CD4-positive, alpha-beta T cell (primary cell): ENCODE measurements around the gene XPR1. TPM values are rescaled to one million over a fixed set of nuclear protein-coding genes. Genes with fewer than 3 reads are reported as not detected.

Experiments used
- ATAC-seq: fragments of 200-7000 bp; cut with Tn5 transposase; one replicate; pipeline ENCODE4 v1.10.0; 2022; ENCODE audit warnings: mild to moderate bottlenecking; ENCODE audit not compliant: poor library complexity
- CTCF ChIA-PET: fragments of 350-600 bp; sonication (Branson Sonifier 250); formaldehyde crosslinking; loops from one replicate; lab custom pipeline; 2021; ENCODE audit warnings: antibody characterized with exemption, inconsistent platforms; lab: Charles Lee
- POLR2A ChIA-PET: fragments of 350-600 bp; sonication (Branson Sonifier 250); formaldehyde crosslinking; loops from one replicate; lab custom pipeline; 2021; ENCODE audit warnings: antibody characterized with exemption, inconsistent platforms; lab: Charles Lee
- DNase-seq, 14 experiments: peaks; one replicate each; pipeline ENCODE4 v3.0.0-alpha.2; 2013 to 2020; ENCODE audit warnings: mixed read lengths in 2 of 14
- H3K27ac ChIP-seq, 2 donors: one replicate each; pipeline versions ENCODE4 v1.5.1 to v1.7.0; 2013; ENCODE audit warnings: low read length in 2 of 2, low read depth in 1 of 2, mild to moderate bottlenecking in 1 of 2
- H3K27me3 ChIP-seq, 2 experiments: 1 replicate in 1 of 2; 2 replicates in 1 of 2; pipeline versions ENCODE4 v1.6.1 to v1.7.0; 2013; ENCODE audit warnings: low read length in 2 of 2, control low read depth in 1 of 2, mild to moderate bottlenecking in 1 of 2, moderate library complexity in 1 of 2; ENCODE audit not compliant: insufficient read depth in 2 of 2, control insufficient read depth in 1 of 2
- H3K36me3 ChIP-seq: one replicate; pipeline ENCODE4 v1.6.1; 2013; ENCODE audit warnings: low read length, control low read depth; ENCODE audit not compliant: insufficient read depth
- H3K4me1 ChIP-seq: one replicate; pipeline ENCODE4 v1.6.1; 2013; ENCODE audit warnings: low read length, control low read depth; ENCODE audit not compliant: insufficient read depth
- H3K4me3 ChIP-seq: one replicate; pipeline ENCODE4 v1.5.1; 2013; ENCODE audit warnings: mild to moderate bottlenecking, low read length, moderate library complexity
- H3K9me3 ChIP-seq, 2 experiments: 1 replicate in 1 of 2; 2 replicates in 1 of 2; pipeline versions ENCODE4 v1.6.1 to v1.7.0; 2013; ENCODE audit warnings: low read length in 2 of 2, mild to moderate bottlenecking in 2 of 2, control low read depth in 1 of 2, moderate library complexity in 1 of 2; ENCODE audit not compliant: control insufficient read depth in 1 of 2, insufficient read depth in 1 of 2
- H3K27ac Mint-ChIP-seq: one replicate; pipeline ENCODE4 v1.8.0; 2020; ENCODE audit warnings: mixed read lengths
- H3K27me3 Mint-ChIP-seq: one replicate; pipeline ENCODE4 v1.8.0; 2021; ENCODE audit warnings: mixed read lengths
- H3K36me3 Mint-ChIP-seq: one replicate; pipeline ENCODE4 v1.8.0; 2021; ENCODE audit warnings: low read depth, mixed read lengths
- H3K4me1 Mint-ChIP-seq: one replicate; pipeline ENCODE4 v1.8.0; 2021; ENCODE audit warnings: low read depth, mixed read lengths
- H3K4me3 Mint-ChIP-seq: one replicate; pipeline ENCODE4 v1.8.0; 2020; ENCODE audit warnings: mild to moderate bottlenecking, mixed read lengths
- H3K9me3 Mint-ChIP-seq: one replicate; pipeline ENCODE4 v1.8.0; 2020; ENCODE audit warnings: mixed read lengths
- CTCF ChIP-seq: fragments of 200-600 bp; IDR thresholded peaks from one replicate; pipeline ENCODE4 v1.8.0; 2022; ENCODE audit warnings: antibody characterized with exemption, mild to moderate bottlenecking
- intact Hi-C, 2 experiments: fragments of 100-400 bp; cut with DNase I in 1 of 2; cut with micrococcal nuclease in 1 of 2; formaldehyde crosslinking; loops; one replicate each; pipeline versions ENCODE4 v1.15.1 to v1.9.0; 2023 to 2025; cut with DNase I, micrococcal nuclease
- total RNA-seq, 174 experiments: library from RNA in 2 of 174; stranded (reverse) in 2 of 174; gene quantifications; one replicate each; pipeline ENCODE4 v1.2.3 and lab custom pipeline; 2021 to 2026

The XPR1 gene
- total RNA-seq, 2 experiments from 2014 or later, result 13.7 TPM

GRCh38 chr1:180892272-180892671 is 260.4 kb downstream of the XPR1 start:
- Mint-ChIP-seq H3K36me3 (no peaks in the 10 kb centered on the region), H3K27me3 (no peaks in the 10 kb centered on the region), H3K4me1 (peaks cover 14% of the 10 kb centered on the region), H3K4me3 (no peak overlapping the region), H3K9me3 (peaks cover 5% of the 10 kb centered on the region), H3K27ac (no peak overlapping the region)
- intact Hi-C loops, result no loop called here
- Histone ChIP-seq H3K4me3 (no peak overlapping the region), H3K27me3 (no peaks in the 10 kb centered on the region), H3K36me3 (no peaks in the 10 kb centered on the region), H3K9me3 (peaks cover 0 to 1% of the 10 kb centered on the region in 2 experiments), H3K27ac (no peak overlapping the region), H3K4me1 (peaks cover 5% of the 10 kb centered on the region)
- no peak for TF ChIP-seq CTCF
- ATAC-seq (no peak), DNase-seq (no peak)
- POLR2A ChIA-PET, result no interaction called here
- CTCF ChIA-PET, result no interaction called here

- Histone ChIP-seq H3K9me3 (peaks cover 0 to 5% of the 10 kb centered on the region in 2 experiments), H3K4me1 (peaks cover 5% of the 10 kb centered on the region), H3K27me3 (no peaks in the 10 kb centered on the region), H3K36me3 (no peaks in the 10 kb centered on the region), H3K27ac (no peak overlapping the region), H3K4me3 (no peak overlapping the region)
- no peaks in the 10 kb centered on the region for H3K27me3 Mint-ChIP-seq
- peaks cover 14% of the 10 kb centered on the region for H3K4me1 Mint-ChIP-seq
- DNase-seq, result no peak
- H3K36me3 Mint-ChIP-seq, result no peaks in the 10 kb centered on the region
- peaks cover 5% of the 10 kb centered on the region for H3K9me3 Mint-ChIP-seq
- no peak overlapping the region for H3K27ac Mint-ChIP-seq
- no peak overlapping the region for H3K4me3 Mint-ChIP-seq
- ATAC-seq, result no peak
- intact Hi-C loops, result no loop called here
- CTCF ChIA-PET, result no interaction called here
- POLR2A ChIA-PET, result no interaction called here
- TF ChIP-seq CTCF, result no peak
Measured at GRCh38 chr1:180892675-180893074, 260.9 kb downstream of the XPR1 start.

GRCh38 chr1:180893614-180894013 is 261.8 kb downstream of the XPR1 start:
- no peak for ATAC-seq
- TF ChIP-seq CTCF, result no peak
- DNase-seq, result no peak
- Mint-ChIP-seq H3K27ac (peak overlapping the region; percentile 34), H3K4me3 (no peak overlapping the region), H3K4me1 (peaks cover 14% of the 10 kb centered on the region), H3K36me3 (no peaks in the 10 kb centered on the region), H3K9me3 (peaks cover 5% of the 10 kb centered on the region), H3K27me3 (no peaks in the 10 kb centered on the region)
- Histone ChIP-seq H3K27me3 (no peaks in the 10 kb centered on the region), H3K4me3 (no peak overlapping the region), H3K9me3 (peaks cover 0 to 5% of the 10 kb centered on the region in 2 experiments), H3K4me1 (peaks cover 5% of the 10 kb centered on the region), H3K27ac (no peak overlapping the region), H3K36me3 (no peaks in the 10 kb centered on the region)
- intact Hi-C loops, result no loop called here
- ChIA-PET POLR2A (no interaction called here), CTCF (no interaction called here)
